CD14-positive monocyte (primary cell): Measurements from ENCODE around the gene VAMP7. TPM values are rescaled to one million over a fixed set of nuclear protein-coding genes. Genes with fewer than 3 reads are reported as not detected.

ENCODE experiments used
- DNase-seq, 3 donors: peaks; one replicate each; pipeline ENCODE4 v3.0.0-alpha.2; 2011 to 2022
- H2AFZ ChIP-seq: 2 replicates; pipeline ENCODE4 v1.6.0; 2012; ENCODE audit warnings: mild to moderate bottlenecking, low read depth, low read length, inconsistent platforms; ENCODE audit not compliant: insufficient read depth, poor library complexity, severe bottlenecking
- H3K27ac ChIP-seq, 2 donors: 1 replicate in 1 of 2; 2 replicates in 1 of 2; pipeline ENCODE4 v1.5.1; 2012 to 2013; ENCODE audit warnings: low read length in 2 of 2, control low read depth in 1 of 2, inconsistent platforms in 1 of 2, low read depth in 1 of 2, mild to moderate bottlenecking in 1 of 2
- H3K27me3 ChIP-seq, 2 donors: one replicate each; pipeline versions ENCODE4 v1.6.0 to v1.6.1; 2011 to 2013; ENCODE audit warnings: low read length in 2 of 2; ENCODE audit not compliant: control insufficient read depth in 2 of 2, insufficient read depth in 2 of 2
- H3K36me3 ChIP-seq, 2 donors: replicated peaks in 1 of 2; 1 replicate in 1 of 2; 2 replicates in 1 of 2; pipeline versions ENCODE4 v1.5.1 to v1.6.1; 2012 to 2013; ENCODE audit warnings: low read length in 2 of 2, control low read depth in 1 of 2, inconsistent platforms in 1 of 2, mild to moderate bottlenecking in 1 of 2; ENCODE audit not compliant: insufficient read depth in 2 of 2, control insufficient read depth in 1 of 2
- H3K4me1 ChIP-seq, 2 donors: 1 replicate in 1 of 2; 2 replicates in 1 of 2; pipeline versions ENCODE4 v1.5.1 to v1.6.1; 2012 to 2013; ENCODE audit warnings: low read length in 2 of 2, control low read depth in 1 of 2, inconsistent platforms in 1 of 2, mild to moderate bottlenecking in 1 of 2, moderate library complexity in 1 of 2; ENCODE audit not compliant: insufficient read depth in 2 of 2, control insufficient read depth in 1 of 2
- H3K4me2 ChIP-seq: replicated peaks from 2 replicates; pipeline ENCODE3; 2012; ENCODE audit warnings: low read length, moderate library complexity, mild to moderate bottlenecking; ENCODE audit not compliant: poor library complexity, severe bottlenecking; ENCODE audit errors: extremely low read depth
- H3K4me3 ChIP-seq, 3 experiments: fragments of 200-600 bp in 1 of 3; sonication (generic) in 1 of 3; replicated peaks in 1 of 3; 1 replicate in 2 of 3; 2 replicates in 1 of 3; pipeline ENCODE4 v1.5.1; 2011 to 2013; ENCODE audit warnings: low read length in 3 of 3, mild to moderate bottlenecking in 3 of 3, control low read depth in 2 of 3, low read depth in 2 of 3, inconsistent platforms in 1 of 3, moderate library complexity in 1 of 3
- H3K79me2 ChIP-seq: 2 replicates; pipeline ENCODE4 v1.6.0; 2012; ENCODE audit warnings: mild to moderate bottlenecking, control low read depth, inconsistent platforms, low read length, moderate library complexity; ENCODE audit not compliant: insufficient read depth
- H3K9ac ChIP-seq: 2 replicates; pipeline ENCODE4 v1.6.0; 2017; ENCODE audit warnings: low read length, mild to moderate bottlenecking; ENCODE audit not compliant: insufficient read depth, poor library complexity, severe bottlenecking
- H3K9me3 ChIP-seq, 2 donors: replicated peaks in 1 of 2; 1 replicate in 1 of 2; 2 replicates in 1 of 2; pipeline versions ENCODE4 v1.5.1 to v1.6.1; 2012 to 2013; ENCODE audit warnings: low read length in 2 of 2, control low read depth in 1 of 2; ENCODE audit not compliant: control insufficient read depth in 1 of 2, insufficient read depth in 1 of 2
- H4K20me1 ChIP-seq: 2 replicates; pipeline ENCODE4 v1.6.0; 2012; ENCODE audit warnings: mild to moderate bottlenecking, low read length, control low read depth, moderate library complexity; ENCODE audit not compliant: insufficient read depth
- H3K27ac Mint-ChIP-seq, 7 donors: one replicate each; pipeline ENCODE4 v1.8.0; 2020; ENCODE audit warnings: mild to moderate bottlenecking in 7 of 7, mixed read lengths in 7 of 7, moderate library complexity in 6 of 7, inconsistent platforms in 2 of 7
- H3K27me3 Mint-ChIP-seq, 3 donors: one replicate each; pipeline ENCODE4 v1.8.0; 2021 to 2022; ENCODE audit warnings: low read depth in 3 of 3, mild to moderate bottlenecking in 3 of 3, mixed read lengths in 3 of 3, moderate library complexity in 3 of 3, inconsistent platforms in 1 of 3
- H3K36me3 Mint-ChIP-seq, 2 donors: one replicate each; pipeline ENCODE4 v1.8.0; 2020; ENCODE audit warnings: mixed read lengths in 2 of 2, inconsistent platforms in 1 of 2, mild to moderate bottlenecking in 1 of 2
- H3K4me1 Mint-ChIP-seq: one replicate; pipeline ENCODE4 v1.8.0; 2020; ENCODE audit warnings: mild to moderate bottlenecking, mixed read lengths
- H3K4me3 Mint-ChIP-seq, 2 donors: one replicate each; pipeline ENCODE4 v1.8.0; 2020; ENCODE audit warnings: mild to moderate bottlenecking in 2 of 2, mixed read lengths in 2 of 2, moderate library complexity in 1 of 2
- H3K9me3 Mint-ChIP-seq, 7 donors: one replicate each; pipeline ENCODE4 v1.8.0; 2020 to 2022; ENCODE audit warnings: mixed read lengths in 7 of 7, mild to moderate bottlenecking in 6 of 7, moderate library complexity in 6 of 7, inconsistent platforms in 2 of 7
- CTCF ChIP-seq: fragments of 200-600 bp; IDR thresholded peaks from one replicate; pipeline ENCODE4 v1.8.0; 2022; ENCODE audit warnings: antibody characterized with exemption, mild to moderate bottlenecking
- intact Hi-C, 2 donors: fragments of 100-400 bp; cut with micrococcal nuclease; formaldehyde crosslinking; loops; one replicate each; pipeline versions ENCODE4 v1.15.0 to v1.15.1; 2023
- polyA plus RNA-seq, 3 donors: library from polyadenylated mRNA; depleted of rRNA in 1 of 3; unstranded in 2 of 3; stranded (reverse) in 1 of 3; fragments of 300-500 nt in 2 of 3; fragments of >200 nt in 1 of 3; fragmentation: Illumina TruSeq in 2 of 3; gene quantifications; 1 replicate in 2 of 3; 2 replicates in 1 of 3; pipeline ENCODE4 v1.2.3, GENCODE V29; 2012 to 2021

Gene VAMP7
- polyA plus RNA-seq, 3 donors, result 17.9 to 88.8 (median 67.5) TPM

- H2AFZ ChIP-seq, result no peak overlapping the region
These were observed 10.2 kb upstream of the VAMP7 start for GRCh38 chrX:155870958-155871357.

GRCh38 chrX:155871934-155872333 lies 9.2 kb upstream of the VAMP7 start:
- no peaks in the 10 kb centered on the region for H4K20me1 ChIP-seq
- no peak overlapping the region for H3K4me3 ChIP-seq
- no peak overlapping the region for H3K27ac ChIP-seq
- H3K4me2 ChIP-seq, result no peak overlapping the region
- no peak for TF ChIP-seq CTCF
- peaks cover 11 to 13% (median 13%) of the 10 kb centered on the region in 3 donors for H3K27me3 Mint-ChIP-seq
- peaks cover 0 to 12% of the 10 kb centered on the region in 2 donors for H3K27me3 ChIP-seq
- no peak overlapping the region for H3K27ac Mint-ChIP-seq
- no peaks in the 10 kb centered on the region for H3K36me3 Mint-ChIP-seq
- H3K79me2 ChIP-seq, result no peaks in the 10 kb centered on the region
- H3K4me1 ChIP-seq, result no peaks in the 10 kb centered on the region
- H2AFZ ChIP-seq, result no peak overlapping the region
- no peak overlapping the region for H3K9ac ChIP-seq
- intact Hi-C loops, result no loop called here
- H3K9me3 ChIP-seq, result peaks cover 7 to 12% of the 10 kb centered on the region in 2 donors
- H3K4me1 Mint-ChIP-seq, result peaks cover 11% of the 10 kb centered on the region
- no peaks in the 10 kb centered on the region for H3K36me3 ChIP-seq
- no peak for DNase-seq
- H3K4me3 Mint-ChIP-seq, result no peak overlapping the region
- peaks cover 6 to 17% (median 9%) of the 10 kb centered on the region in 7 donors for H3K9me3 Mint-ChIP-seq

More at GRCh38 chrX:155870958-155871357, 10.2 kb upstream of the VAMP7 start:
- H3K27me3 Mint-ChIP-seq, result peaks cover 11 to 14% (median 13%) of the 10 kb centered on the region in 3 donors
- Histone ChIP-seq H3K4me2 (no peak overlapping the region), H4K20me1 (no peaks in the 10 kb centered on the region), H3K27me3 (peaks cover 0 to 12% of the 10 kb centered on the region in 2 donors), H3K27ac (no peak overlapping the region), H3K4me1 (no peaks in the 10 kb centered on the region), H3K4me3 (no peak overlapping the region), H3K9ac (no peak overlapping the region), H3K9me3 (peaks cover 7 to 17% of the 10 kb centered on the region in 2 donors), H3K79me2 (no peaks in the 10 kb centered on the region), H3K36me3 (no peaks in the 10 kb centered on the region)
- no peak overlapping the region for H3K27ac Mint-ChIP-seq
- DNase-seq, result no peak
- peaks cover 8% of the 10 kb centered on the region for H3K4me1 Mint-ChIP-seq
- no peak overlapping the region for H3K4me3 Mint-ChIP-seq
- intact Hi-C loops, result no loop called here
- no peaks in the 10 kb centered on the region for H3K36me3 Mint-ChIP-seq
- no peak for TF ChIP-seq CTCF
- H3K9me3 Mint-ChIP-seq, result peaks cover 7 to 19% (median 10%) of the 10 kb centered on the region in 7 donors
